HG03025 (cell line): ENCODE data around the gene PUM2.

Experiments
- ATAC-seq: cut with Tn5 transposase; IDR thresholded peaks from one replicate; pipeline ENCODE4 v1.9.1; 2021; ENCODE audit warnings: mild to moderate bottlenecking, moderate library complexity; ENCODE audit not compliant: unreplicated experiment, low FRiP score

PUM2 gene

GRCh38 chr2:20220806-20221554, 129.7 kb downstream of the PUM2 start:
- no peak for ATAC-seq

DNA sequence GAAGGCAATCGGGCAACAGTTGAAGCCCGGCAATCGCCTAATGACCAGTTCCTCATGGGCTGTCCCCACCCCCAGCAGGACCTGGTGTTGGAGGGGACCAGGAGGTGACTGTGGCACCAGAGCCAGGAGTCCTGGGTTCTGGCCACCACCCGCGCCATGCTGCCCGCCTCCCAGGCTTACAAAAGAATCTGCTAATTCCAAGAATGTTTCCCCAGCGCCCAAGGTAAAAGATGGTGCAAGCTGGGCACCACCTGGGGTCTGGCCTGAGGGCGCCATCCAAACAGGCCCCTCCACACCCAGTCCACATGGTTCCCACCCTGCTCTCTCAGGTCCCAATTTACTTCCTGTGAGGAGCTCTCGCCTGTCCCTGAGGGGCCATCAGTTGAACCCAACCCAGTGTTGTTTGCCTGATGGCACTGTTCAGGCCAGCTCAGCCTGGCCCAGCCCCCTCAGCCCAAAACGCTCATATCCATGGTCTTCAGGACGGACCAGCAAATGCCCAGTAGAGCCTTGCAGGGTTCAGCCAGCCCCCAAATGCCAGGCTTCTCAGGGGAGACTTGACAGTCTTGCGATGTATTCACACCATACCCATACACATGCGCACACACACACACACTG, 130.8 kb downstream of the PUM2 start:
- ATAC-seq = no peak

GRCh38 chr2:20218331-20219320, 132.0 kb downstream of the PUM2 start:
- no peak for ATAC-seq

GRCh38 chr2:20217041-20217970, 133.3 kb downstream of the PUM2 start:
- ATAC-seq = no peak

GRCh38 chr2:20216130-20217025, 134.3 kb downstream of the PUM2 start:
- no peak for ATAC-seq

- no peak for ATAC-seq
Measured at GRCh38 chr2:20215183-20216040, 135.2 kb downstream of the PUM2 start.

- no peak for ATAC-seq
Measured at GRCh38 chr2:20214566-20215182, 136.0 kb downstream of the PUM2 start.

DNA sequence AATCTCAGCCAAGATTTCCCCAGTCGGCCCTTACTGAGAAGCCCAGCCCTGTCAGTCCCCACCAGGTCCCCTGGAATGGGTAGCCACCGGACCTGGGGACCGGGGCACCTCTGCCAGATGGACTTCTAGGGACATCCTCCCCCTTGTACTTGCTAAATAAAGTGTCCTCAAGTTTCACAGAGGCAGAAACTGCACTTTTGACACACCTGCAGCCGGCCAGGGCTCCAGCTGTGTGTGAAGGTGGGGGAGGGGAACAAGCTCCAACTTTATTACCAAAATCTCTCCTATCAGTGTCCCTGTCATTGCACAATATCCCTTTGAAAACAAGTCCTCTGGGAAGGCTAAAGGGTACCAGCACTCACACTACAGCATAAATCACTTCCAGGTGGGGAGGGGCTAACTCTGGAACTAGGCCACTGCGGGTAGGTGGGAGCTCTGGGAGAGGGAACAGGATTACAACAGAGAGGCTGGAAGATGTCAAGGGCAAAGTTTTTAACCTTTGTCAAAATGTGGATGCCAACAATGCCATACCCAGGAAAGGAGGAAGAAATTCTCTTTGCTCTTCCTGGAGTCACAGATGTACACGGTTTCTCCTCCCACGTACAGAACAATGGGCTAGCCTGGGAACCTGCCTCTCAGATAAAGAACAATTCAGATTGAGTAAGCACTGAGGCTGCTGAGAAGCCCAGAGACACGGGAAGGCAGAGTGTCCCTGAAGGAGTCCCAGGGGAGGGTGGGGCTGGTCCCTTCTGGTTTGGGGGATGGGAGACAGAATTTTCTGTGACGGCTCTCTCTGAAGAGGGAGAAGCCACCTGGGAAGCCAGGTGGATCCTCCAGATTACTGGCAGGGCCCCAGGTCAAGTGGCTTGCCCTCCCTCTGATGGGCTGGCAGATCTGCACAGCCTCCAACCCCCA, 136.7 kb downstream of the PUM2 start:
- ATAC-seq = no peak

DNA sequence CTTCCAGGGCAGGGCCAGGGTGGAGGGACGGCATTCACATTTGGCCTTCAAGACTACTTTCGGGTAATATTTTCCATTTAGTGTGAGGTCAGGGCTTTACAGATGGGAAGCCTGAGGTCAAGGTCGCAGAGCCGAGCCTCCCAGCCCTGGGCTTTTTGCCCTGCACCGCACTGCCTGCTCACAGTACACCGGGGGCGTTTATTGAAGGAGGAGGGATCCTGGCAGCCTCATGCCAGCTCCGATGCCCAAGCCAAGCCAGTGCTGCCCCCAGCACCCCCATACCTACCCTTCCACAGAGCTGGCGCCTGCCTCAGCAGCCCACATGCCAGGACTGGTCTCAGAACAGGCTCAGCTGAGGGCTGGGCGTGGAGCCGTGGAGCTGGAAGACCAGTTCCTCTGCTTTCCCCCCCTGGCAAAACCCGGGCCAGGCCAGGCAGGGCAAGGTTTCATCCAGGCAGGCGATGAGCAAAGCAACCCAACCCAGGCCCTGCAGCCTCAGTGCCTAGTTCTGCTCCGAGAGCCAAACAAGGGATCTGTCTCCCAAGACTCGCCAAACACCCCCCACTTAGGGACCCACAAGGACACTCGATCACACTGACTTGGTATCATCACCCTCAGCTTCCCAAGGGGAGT, 137.7 kb downstream of the PUM2 start:
- ATAC-seq = no peak

DNA sequence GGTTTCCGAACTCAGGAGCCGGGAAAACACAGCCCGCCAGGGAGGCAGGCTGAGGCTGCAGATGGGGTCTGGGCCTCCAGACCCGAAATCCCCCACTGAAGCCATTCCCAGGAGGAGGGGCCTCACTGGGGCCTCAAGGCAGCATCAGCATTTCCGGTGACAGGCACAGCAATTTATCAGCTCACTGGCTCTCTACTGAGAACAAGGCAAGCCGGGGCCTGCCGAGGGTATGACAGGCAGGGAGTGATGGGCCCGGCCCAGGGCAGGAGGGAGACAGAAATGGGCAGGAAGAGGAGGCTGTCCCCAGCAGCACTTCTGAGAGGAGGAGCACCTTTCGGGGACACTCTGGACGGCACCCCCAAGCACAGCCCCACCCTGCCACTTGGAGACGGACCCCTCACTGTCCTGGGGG, 138.2 kb downstream of the PUM2 start:
- ATAC-seq = no peak

DNA sequence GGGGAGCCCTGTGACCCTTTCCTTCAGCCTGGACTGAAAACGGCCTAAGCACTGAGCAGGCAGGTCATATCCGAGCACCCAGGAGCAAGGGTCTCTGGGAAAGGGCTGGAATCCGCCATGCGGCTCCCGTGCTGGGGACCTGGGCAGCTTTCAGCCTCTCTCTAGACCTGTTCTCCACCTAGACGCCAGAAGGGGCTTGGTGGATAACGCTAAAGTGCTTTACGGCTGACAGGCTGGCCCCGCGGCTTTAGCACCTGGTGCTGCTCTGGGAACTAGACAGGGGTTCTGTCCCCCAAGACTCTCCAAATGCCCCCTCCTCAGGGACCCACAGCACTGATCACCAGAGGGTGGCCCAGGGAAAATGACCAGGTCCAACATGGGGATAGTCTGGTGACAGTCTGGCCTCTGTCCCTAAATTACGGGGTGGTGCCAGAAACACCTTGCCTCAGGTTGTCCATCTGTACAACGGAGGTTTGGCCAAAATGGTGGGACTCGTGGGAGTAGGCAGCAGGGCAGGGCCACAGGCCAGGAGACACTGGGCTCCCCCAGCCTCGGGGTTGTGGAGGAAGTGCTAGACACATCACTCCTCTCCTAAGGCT, 138.7 kb downstream of the PUM2 start:
- ATAC-seq = no peak

- ATAC-seq = no peak
Measured at GRCh38 chr2:20211420-20211819, 139.2 kb downstream of the PUM2 start.

DNA sequence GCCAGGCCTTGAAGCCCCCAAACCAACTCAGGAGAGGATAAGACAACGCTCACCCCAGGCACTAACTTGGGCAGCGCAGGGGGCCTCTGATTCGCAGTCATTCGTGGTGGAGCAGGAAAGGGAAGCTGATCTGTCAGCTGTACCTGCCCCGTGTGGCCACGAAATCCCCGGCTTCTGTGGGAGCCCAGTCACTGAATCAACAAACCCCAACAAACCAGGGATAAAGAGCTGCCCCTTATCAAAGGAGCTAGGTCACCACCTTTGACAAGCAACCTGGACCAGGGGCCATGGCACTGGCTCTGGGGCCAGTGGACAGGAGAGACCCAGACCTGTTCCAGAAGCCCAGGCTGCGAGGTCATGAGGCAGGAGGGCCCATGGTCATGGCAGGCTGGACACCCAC, 140.2 kb downstream of the PUM2 start:
- ATAC-seq = no peak

- ATAC-seq = no peak
Measured at GRCh38 chr2:20209373-20210109, 141.1 kb downstream of the PUM2 start.

DNA sequence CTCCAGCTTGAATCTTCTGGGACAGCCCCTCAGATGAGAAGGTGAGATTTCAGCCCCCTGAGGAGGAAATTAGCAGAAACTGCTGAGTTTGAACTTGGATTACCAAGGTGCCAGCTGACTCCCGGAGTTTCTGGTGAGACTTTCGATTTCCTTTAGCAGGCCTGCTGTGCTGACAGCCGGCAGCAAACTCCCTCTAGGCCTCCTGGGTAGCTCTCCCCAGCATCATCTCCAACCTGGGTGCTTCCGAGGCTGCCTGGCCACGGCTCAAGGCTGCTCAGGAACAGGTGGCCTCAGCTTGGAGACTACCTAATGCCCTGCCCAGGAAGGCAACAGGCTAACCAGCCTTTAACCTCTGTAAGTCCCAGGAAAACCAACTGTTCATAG, 142.2 kb downstream of the PUM2 start:
- ATAC-seq = no peak
